Amygdala (tissue), 56 donors: ENCODE measurements around the gene DDX6.
"Not testable (repeated sequence)": the region's sequence is repeated elsewhere in the genome, so short reads cannot be mapped to it uniquely, and the experiment has no call there.

Experiments
- DNase-seq, 56 donors: peaks; one replicate each; lab custom pipeline; 2025; lab: John Stamatoyannopoulos, UW

Gene DDX6

GRCh38 chr11:118791111-118791960 is at the start of gene DDX6:
TSS of gene DDX6 (minus strand) at chr11:118791164. CDS start at chr11:118786251, 4,913 bp downstream.
- DNase-seq: peak; percentile 33 to 92 (median 84)

GRCh38 chr11:118838905-118839553 is 48.1 kb upstream of the DDX6 start:
- peak in 1 of 56 donors; percentile 1 for DNase-seq

GRCh38 chr11:118837868-118838267 is 46.9 kb upstream of the DDX6 start:
- peak in 1 of 56 donors; percentile 1 for DNase-seq

GRCh38 chr11:118834427-118835028 is 43.6 kb upstream of the DDX6 start:
- peak in 2 of 56 donors; percentile 1 to 15 for DNase-seq

GRCh38 chr11:118827118-118827517 is 36.2 kb upstream of the DDX6 start:
- DNase-seq: no peak

GRCh38 chr11:118822936-118823510 is 32.1 kb upstream of the DDX6 start:
- not testable (repeated sequence) for DNase-seq

GRCh38 chr11:118820412-118821357 is 29.7 kb upstream of the DDX6 start:
- DNase-seq: peak in 49 of 56 donors; percentile 2 to 88 (median 34)

- not testable (repeated sequence) for DNase-seq
Observed at GRCh38 chr11:118820025-118820379, 29.0 kb upstream of the DDX6 start.

GRCh38 chr11:118819334-118820024 is 28.5 kb upstream of the DDX6 start:
- no peak for DNase-seq

GRCh38 chr11:118818130-118818529 is 27.2 kb upstream of the DDX6 start:
- DNase-seq: no peak

- DNase-seq: no peak
Observed at GRCh38 chr11:118813551-118813950, 22.6 kb upstream of the DDX6 start.

GRCh38 chr11:118812485-118812884 is 21.5 kb upstream of the DDX6 start:
- no peak for DNase-seq

GRCh38 chr11:118807800-118808778 is 17.1 kb upstream of the DDX6 start:
- DNase-seq: no peak

- no peak for DNase-seq
Observed at GRCh38 chr11:118806400-118806799, 15.4 kb upstream of the DDX6 start.

- no peak for DNase-seq
Observed at GRCh38 chr11:118804094-118804493, 13.1 kb upstream of the DDX6 start.

- DNase-seq: no peak
Observed at GRCh38 chr11:118799372-118799771, 8.4 kb upstream of the DDX6 start.

- DNase-seq: no peak
Observed at GRCh38 chr11:118797510-118797909, 6.5 kb upstream of the DDX6 start.

GRCh38 chr11:118792570-118793124 is 1.7 kb upstream of the DDX6 start:
- DNase-seq: peak in 49 of 56 donors; percentile 3 to 76 (median 32)
